Rectal smooth muscle tissue (tissue), 1 donor: ENCODE measurements around the gene HERC2.
"Not testable (repeated sequence)": the region's sequence is repeated elsewhere in the genome, so short reads cannot be mapped to it uniquely, and the experiment has no call there.

Experiments
- H3K27ac ChIP-seq: one replicate; pipeline ENCODE4 v1.7.0; 2013; ENCODE audit warnings: low read depth, low read length, inconsistent platforms
- H3K27me3 ChIP-seq: one replicate; pipeline ENCODE4 v1.7.0; 2013; ENCODE audit warnings: low read length; ENCODE audit not compliant: control insufficient read depth, insufficient read depth
- H3K36me3 ChIP-seq: one replicate; pipeline ENCODE4 v1.7.0; 2013; ENCODE audit warnings: low read length; ENCODE audit not compliant: control insufficient read depth, insufficient read depth
- H3K4me1 ChIP-seq: one replicate; pipeline ENCODE4 v1.7.0; 2013; ENCODE audit warnings: low read length; ENCODE audit not compliant: control insufficient read depth, insufficient read depth
- H3K4me3 ChIP-seq: one replicate; pipeline ENCODE4 v1.7.0; 2013; ENCODE audit warnings: low read length
- H3K9ac ChIP-seq: one replicate; pipeline ENCODE4 v1.7.0; 2013; ENCODE audit warnings: low read length

Gene HERC2

DNA sequence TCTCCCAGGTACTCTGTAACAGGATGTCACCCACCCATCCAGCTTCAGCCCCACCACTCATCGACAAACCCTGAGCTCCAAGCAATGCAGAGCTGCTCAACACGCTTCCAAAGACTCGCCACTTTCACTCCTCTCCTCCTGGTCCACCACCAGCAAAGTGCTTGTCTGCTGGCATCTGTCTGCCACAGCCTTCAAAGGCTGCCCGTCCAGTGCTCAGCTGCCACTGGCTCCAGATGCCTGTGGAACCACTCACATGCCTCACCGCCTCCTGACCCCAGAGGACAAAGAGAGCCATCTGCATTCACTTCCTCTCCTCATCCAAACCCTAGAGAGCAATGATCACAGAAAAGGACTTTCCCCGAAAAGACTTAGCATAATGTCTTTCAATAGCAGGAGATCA is 113.4 kb downstream of the HERC2 start:
- H3K27me3 ChIP-seq = no peaks in the 10 kb centered on the region
- no peak overlapping the region for H3K9ac ChIP-seq
- H3K36me3 ChIP-seq = peaks cover 9% of the 10 kb centered on the region
- no peak overlapping the region for H3K4me3 ChIP-seq
- H3K4me1 ChIP-seq = no peaks in the 10 kb centered on the region
- H3K27ac ChIP-seq = no peak overlapping the region

DNA sequence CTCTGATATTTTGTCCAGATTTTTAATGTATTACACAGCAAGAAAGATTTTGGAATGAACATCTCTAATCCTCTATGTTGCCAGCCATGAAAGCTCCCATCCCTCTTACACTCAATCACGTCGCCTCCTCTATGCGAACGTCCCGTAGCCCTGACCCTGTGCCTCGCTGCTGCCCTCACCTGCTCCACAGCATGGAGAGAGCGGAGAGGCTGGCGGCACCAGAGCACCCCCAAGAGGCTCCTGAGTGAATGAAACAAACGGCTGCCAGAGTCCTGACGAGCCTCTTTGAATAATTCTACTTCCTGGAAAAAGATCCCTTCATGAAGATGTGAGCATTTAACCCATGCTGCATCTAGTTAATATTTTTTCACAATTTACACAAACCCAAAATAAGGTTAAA is 116.3 kb downstream of the HERC2 start:
- H3K9ac ChIP-seq, H3K27me3 ChIP-seq, H3K4me1 ChIP-seq, H3K4me3 ChIP-seq, H3K36me3 ChIP-seq, H3K27ac ChIP-seq: not testable (repeated sequence)

DNA sequence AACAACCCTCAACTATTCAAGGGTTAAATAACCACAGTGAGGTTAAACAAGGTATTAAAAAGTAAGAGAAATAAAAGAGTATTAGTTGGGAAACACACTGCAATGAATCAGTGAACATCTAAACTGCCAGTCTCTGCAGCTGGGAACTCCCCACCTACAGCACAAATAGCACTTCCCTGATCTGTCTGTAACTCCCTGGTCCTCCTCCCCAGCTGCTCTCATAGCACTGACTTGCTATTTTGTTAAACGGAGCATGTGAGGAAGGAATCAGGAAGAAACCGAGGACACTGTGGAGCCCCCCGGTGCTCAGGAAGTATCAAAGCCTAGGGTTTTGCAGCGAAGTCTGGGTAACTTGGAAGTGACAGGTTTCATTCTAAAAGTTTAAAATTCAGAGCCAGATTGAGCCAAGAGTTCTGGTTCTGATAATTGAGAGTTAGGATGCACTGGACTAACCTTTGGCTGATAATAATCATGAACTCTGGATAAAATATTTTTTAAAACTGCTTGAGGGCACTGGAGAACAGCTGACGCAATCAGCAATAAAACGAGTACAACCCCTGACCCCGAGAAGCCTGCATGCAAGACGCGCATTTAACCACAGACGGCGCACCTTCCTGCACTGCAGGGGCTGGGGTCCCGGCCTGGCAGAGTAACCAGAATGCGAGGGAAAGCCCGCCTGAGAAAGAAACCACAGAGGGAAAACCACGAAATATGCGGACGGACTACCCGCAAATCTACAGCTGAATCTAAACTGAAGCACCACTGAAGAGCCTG is 118.7 kb downstream of the HERC2 start:
- not testable (repeated sequence) for H3K9ac ChIP-seq, H3K4me1 ChIP-seq, H3K4me3 ChIP-seq, H3K27ac ChIP-seq, H3K27me3 ChIP-seq, H3K36me3 ChIP-seq

DNA sequence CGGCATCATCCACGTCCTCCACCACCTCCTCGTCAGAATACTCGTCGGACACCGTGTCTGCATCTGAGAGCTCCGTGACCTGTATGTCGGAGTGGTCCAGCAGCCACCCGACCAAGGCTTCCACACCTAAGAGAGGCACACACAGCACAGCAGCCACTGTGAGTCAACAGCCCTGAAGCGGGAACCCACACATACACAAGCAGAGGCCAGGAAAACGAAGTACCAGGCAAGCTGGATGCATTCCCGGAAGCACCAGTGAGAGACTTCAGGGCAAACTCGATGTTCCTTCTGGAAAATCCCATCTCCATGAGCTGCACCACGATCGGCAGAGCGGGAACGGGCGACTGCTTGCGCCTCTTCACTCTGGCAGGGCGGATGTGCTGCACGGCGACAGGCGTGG is 119.9 kb downstream of the HERC2 start:
- H3K27ac ChIP-seq, H3K27me3 ChIP-seq, H3K4me3 ChIP-seq, H3K36me3 ChIP-seq, H3K9ac ChIP-seq, H3K4me1 ChIP-seq: not testable (repeated sequence)

DNA sequence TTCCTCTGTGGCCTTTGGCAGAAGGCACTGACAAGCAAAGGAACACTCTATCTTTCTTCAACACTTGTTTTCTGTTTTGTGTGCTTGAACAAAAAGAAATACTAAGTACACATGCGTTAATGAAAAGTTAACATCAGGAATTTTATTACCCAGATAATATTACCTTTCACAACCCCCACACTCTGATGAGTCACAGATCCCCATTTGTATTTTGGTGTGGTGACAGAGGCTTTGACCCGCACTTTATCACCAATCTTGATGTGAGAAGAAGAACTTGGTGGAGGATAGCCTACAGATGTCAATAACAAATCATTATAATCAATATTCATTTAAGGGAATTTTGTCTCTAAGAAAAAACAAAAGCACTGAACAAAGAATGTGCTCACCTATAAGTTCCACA is 123.8 kb downstream of the HERC2 start:
- H3K27me3 ChIP-seq, H3K36me3 ChIP-seq, H3K4me3 ChIP-seq, H3K9ac ChIP-seq, H3K4me1 ChIP-seq, H3K27ac ChIP-seq: not testable (repeated sequence)

DNA sequence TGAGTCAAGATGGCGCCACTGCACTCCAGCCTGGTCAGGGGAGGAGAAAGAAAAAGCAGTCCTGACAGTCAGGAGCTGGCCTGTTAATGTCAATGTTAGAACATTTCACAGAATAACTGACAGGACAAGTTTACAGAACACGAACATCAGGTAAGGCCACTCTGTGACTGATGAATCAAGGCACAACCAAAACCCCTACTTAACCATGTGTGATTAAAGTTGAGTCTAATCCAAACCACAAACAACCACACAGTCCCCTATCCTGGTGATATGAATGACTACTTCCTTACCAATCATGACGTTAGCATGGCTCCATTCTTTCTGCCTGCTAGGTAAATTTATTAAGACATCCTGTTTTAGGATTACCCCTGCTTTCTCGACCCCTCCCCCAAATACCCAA is 124.3 kb downstream of the HERC2 start:
- H3K36me3 ChIP-seq, H3K27me3 ChIP-seq, H3K4me3 ChIP-seq, H3K4me1 ChIP-seq, H3K27ac ChIP-seq, H3K9ac ChIP-seq: not testable (repeated sequence)

DNA sequence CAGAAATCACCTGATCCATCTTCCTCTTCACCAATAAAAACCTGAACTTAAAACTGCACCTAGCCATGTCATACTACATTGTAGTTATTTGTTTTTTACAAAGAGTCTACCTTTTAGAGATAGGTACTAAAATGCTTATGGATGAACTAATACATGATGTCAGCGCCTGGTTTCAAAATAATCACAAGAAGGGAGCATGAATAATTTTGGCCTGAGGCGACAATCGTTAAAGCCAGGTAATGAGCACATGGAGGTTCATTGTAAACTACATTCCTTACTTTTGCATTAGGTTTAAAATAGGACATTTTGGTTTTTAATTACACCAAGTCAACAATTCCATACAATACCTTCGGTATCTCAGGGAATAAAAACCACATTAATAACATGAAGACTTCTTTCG is 125.4 kb downstream of the HERC2 start:
- not testable (repeated sequence) for H3K9ac ChIP-seq, H3K27me3 ChIP-seq, H3K4me1 ChIP-seq, H3K27ac ChIP-seq, H3K4me3 ChIP-seq, H3K36me3 ChIP-seq

DNA sequence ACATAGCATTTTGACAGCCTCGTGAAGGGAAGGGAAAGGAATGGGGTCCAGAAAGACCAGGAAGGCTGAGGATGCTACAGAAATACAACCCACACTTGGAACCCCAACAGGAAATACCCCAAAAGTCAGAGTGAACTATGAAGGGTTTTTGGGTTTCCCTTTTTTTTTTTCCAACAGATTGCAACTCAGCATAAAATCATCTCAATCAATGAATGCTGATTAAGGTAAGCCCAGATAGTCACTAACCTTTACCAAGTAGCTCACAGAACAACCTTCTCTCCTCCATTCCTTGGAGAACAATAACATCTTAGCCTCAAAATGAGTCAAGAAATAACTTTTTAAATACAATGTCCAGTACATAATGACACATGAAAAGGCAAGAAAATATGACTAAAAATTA is 129.2 kb downstream of the HERC2 start:
- peaks cover 16% of the 10 kb centered on the region for H3K36me3 ChIP-seq
- no peaks in the 10 kb centered on the region for H3K4me1 ChIP-seq
- no peak overlapping the region for H3K27ac ChIP-seq
- H3K27me3 ChIP-seq = no peaks in the 10 kb centered on the region
- no peak overlapping the region for H3K4me3 ChIP-seq
- H3K9ac ChIP-seq = no peak overlapping the region

DNA sequence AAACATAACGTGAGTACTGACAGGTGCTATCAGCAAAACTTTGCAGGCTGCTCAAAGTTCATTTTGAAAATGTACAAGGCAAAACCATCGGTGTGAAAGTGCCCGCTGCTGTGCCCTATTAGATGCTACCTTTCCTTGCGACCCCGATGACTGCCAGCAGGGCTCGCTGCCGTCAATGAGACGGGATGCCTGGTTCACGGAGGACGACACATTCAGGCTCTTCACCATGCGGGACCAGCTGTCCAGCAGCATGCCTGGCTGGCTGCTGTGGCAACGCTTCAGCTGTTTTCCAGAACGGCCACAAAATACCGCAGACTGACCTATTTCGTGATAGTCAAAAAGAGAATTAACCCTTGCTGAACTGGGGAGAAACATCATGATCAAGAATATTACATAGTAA is 130.1 kb downstream of the HERC2 start:
- Histone ChIP-seq H3K27me3 (no peaks in the 10 kb centered on the region), H3K4me3 (no peak overlapping the region), H3K36me3 (peaks cover 18% of the 10 kb centered on the region), H3K27ac (no peak overlapping the region), H3K4me1 (no peaks in the 10 kb centered on the region), H3K9ac (no peak overlapping the region)

DNA sequence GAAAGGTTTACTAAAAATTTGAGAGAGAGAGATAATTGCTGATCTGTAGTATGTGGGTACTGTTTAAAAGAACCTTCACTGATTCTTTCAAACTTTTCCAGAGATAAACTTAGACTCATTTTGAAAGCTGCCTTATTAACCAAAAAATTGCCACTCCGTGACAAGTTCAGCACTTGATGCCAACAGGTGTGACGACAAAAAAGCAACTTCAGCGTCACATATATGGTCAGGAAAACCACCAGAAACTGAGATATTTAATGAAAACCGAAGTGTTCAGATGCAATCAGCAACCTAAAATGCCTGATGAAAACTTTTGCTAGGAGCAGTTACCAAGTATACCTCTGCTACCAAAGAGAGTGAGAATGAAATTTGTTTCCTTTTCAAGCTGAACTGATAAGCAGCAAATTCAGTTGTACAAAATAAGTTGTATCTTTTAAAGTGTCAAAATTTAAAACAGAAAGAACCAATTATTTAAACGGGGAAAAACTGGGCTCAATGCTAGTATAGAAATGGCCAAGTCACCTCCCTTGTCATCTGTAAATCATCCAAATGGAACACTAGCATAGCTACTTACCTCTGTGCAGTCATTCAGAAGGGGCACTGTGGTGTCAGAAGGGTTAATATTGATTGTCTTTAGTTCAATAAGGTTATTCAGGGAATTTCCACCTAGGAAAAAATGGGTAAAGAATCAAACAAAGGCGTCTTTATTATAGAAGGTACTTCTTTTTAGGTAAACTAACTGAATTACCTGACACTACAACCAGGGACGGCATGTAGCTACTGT is 131.4 kb downstream of the HERC2 start:
- H3K36me3 ChIP-seq = peaks cover 21% of the 10 kb centered on the region
- no peaks in the 10 kb centered on the region for H3K4me1 ChIP-seq
- H3K4me3 ChIP-seq = no peak overlapping the region
- H3K27me3 ChIP-seq = no peaks in the 10 kb centered on the region
- no peak overlapping the region for H3K27ac ChIP-seq
- H3K9ac ChIP-seq = no peak overlapping the region

DNA sequence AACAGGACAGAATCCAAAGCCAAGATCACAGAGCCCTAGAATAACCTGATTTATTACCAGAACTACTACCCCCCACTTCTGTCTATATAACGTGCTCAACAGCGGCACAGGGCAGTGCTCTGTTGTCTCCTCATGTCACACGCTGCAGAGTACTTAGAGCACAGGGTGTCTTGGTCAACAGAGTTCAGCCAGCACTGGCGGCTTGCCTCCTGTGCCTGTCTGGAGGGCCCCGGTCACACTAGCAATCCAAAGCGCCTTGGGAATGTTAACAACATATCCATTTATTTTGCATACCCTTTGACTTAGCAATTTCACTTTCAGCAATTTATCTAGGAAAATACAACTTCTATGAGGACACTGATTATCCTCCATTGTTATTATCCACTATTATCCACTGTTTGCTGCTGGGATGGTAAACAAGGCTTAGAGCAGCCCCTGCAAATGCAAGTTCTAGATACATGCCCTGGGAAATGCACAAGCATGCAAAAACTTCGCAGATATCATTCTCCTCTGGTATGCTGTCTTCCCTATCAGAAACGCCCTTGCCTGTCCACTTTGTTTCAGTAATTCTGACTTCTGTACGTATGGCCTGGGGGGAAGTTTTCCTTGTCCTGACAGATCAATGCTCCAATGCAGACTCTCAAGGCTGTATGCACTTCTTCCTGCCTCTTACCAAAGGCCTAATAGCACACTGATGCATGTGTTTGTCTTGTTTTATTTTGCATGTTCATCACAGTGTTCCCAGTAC is 136.7 kb downstream of the HERC2 start:
- Histone ChIP-seq H3K27ac (no peak overlapping the region), H3K4me1 (no peaks in the 10 kb centered on the region), H3K36me3 (peaks cover 15% of the 10 kb centered on the region), H3K27me3 (no peaks in the 10 kb centered on the region), H3K9ac (no peak overlapping the region), H3K4me3 (no peak overlapping the region)

DNA sequence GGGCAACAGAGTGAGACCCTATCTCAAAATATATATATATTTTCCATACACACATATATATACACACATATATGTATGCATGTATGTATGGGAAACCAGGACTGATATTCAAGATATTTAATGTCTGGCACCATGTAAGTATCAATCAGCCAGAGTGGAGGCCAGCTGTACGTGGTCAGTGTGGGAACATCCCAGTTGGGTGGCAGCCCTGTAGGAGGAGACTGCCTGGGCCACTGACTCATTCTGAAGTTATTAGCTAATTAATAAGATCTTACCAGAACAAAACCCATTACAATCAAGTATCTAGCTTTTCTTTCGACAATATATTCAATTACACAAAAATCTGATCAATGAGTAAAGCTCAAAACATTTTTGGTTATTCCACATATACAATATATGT is 137.8 kb downstream of the HERC2 start:
- Histone ChIP-seq H3K4me1 (no peaks in the 10 kb centered on the region), H3K27ac (no peak overlapping the region), H3K4me3 (no peak overlapping the region), H3K36me3 (peaks cover 15% of the 10 kb centered on the region), H3K9ac (no peak overlapping the region), H3K27me3 (no peaks in the 10 kb centered on the region)
